ENCODE results near the gene LACTB.

DNA sequence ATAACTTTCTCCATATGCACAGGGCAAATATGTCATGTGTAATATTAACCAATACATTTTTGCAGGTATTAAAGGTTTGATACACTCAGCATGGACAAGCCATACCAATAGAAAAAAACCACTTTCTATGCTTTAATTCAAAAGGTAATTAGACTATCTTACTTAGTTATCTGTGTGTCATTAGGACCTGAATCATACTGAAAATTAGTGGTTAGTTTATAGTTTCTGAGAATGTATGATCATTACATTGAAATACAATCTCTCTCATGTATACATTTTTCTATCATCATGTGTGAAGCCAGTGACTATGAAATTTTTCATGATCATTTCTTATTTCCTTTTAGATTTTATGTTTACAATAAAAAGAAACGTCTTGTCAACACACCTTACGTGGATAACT, 19.3 kb downstream of the LACTB start:
- TF ChIP-seq POLR2A (IDR thresholded peaks at IDR 0.05; ENCODE audit: low read length): no peak
- no peak for TF ChIP-seq GATA1 (IDR thresholded peaks at IDR 0.05; ENCODE audit: low read depth, low read length)

Measured in erythroblast (primary cell).